SK-N-SH treated with all-trans-retinoic acid at 6 μM for 48 hours (cell line): ENCODE results near the gene FAM174A.

Source experiments
- ATAC-seq: fragments of 200-7000 bp; cut with Tn5 transposase; 3 replicates; pipeline ENCODE4 v1.9.1; 2020; ENCODE audit warnings: mild to moderate bottlenecking, moderate library complexity
- ARNTL ChIP-seq: fragments of 450-650 bp; formaldehyde crosslinking; IDR thresholded peaks from 2 replicates; pipeline ENCODE4 v1.5.0; 2020; ENCODE audit warnings: low read depth, mild to moderate bottlenecking, moderate library complexity, borderline replicate concordance
- BACH2 ChIP-seq: fragments of 250-450 bp; sonication (Bioruptor Pico); IDR thresholded peaks from 2 replicates; pipeline ENCODE4 v1.9.0; 2021; ENCODE audit warnings: mild to moderate bottlenecking, borderline replicate concordance
- CSRNP3 ChIP-seq: fragments of 250-450 bp; sonication (Bioruptor Pico); IDR thresholded peaks from 2 replicates; pipeline ENCODE4 v1.5.1; 2021; ENCODE audit warnings: mild to moderate bottlenecking, moderate library complexity
- ESRRG ChIP-seq: fragments of 250-450 bp; sonication (Bioruptor Pico); IDR thresholded peaks from 2 replicates; pipeline ENCODE4 v1.6.1; 2021; ENCODE audit warnings: mild to moderate bottlenecking
- ISL1 ChIP-seq: fragments of 250-450 bp; sonication (Bioruptor Pico); IDR thresholded peaks from 2 replicates; pipeline ENCODE4 v2.1.2; 2022; ENCODE audit warnings: mild to moderate bottlenecking, moderate library complexity
- OSR1 ChIP-seq: fragments of 250-450 bp; sonication (Bioruptor Pico); IDR thresholded peaks from 2 replicates; pipeline ENCODE4 v1.8.0; 2022; ENCODE audit warnings: moderate library complexity, mild to moderate bottlenecking, inconsistent platforms
- PATZ1 ChIP-seq: fragments of 250-450 bp; sonication (Bioruptor Pico); IDR thresholded peaks from 2 replicates; pipeline ENCODE4 v1.8.0; 2020; ENCODE audit warnings: mild to moderate bottlenecking, moderate library complexity, borderline replicate concordance
- PPARA ChIP-seq: fragments of 250-450 bp; sonication (Bioruptor Pico); IDR thresholded peaks from 2 replicates; pipeline ENCODE4 v1.5.0; 2020; ENCODE audit warnings: mild to moderate bottlenecking, borderline replicate concordance
- SNAI2 ChIP-seq: fragments of 250-450 bp; sonication (Bioruptor Pico); IDR thresholded peaks from 2 replicates; pipeline ENCODE4 v1.5.0; 2020; ENCODE audit warnings: mild to moderate bottlenecking, moderate library complexity
- TCF4 ChIP-seq: fragments of 250-450 bp; sonication (Bioruptor Pico); IDR thresholded peaks from 2 replicates; pipeline ENCODE4 v1.8.0; 2021; ENCODE audit warnings: mild to moderate bottlenecking, moderate library complexity, borderline replicate concordance
- TOX ChIP-seq: fragments of 250-450 bp; sonication (Bioruptor Pico); IDR thresholded peaks from 2 replicates; pipeline ENCODE4 v1.8.0; 2021; ENCODE audit warnings: mild to moderate bottlenecking, moderate library complexity, borderline replicate concordance
- ZC3H10 ChIP-seq: fragments of 250-450 bp; sonication (Bioruptor Pico); IDR thresholded peaks from 2 replicates; pipeline ENCODE4 v1.5.1; 2021; ENCODE audit warnings: mild to moderate bottlenecking, moderate library complexity
- ZFP3 ChIP-seq: fragments of 250-450 bp; sonication (Bioruptor Pico); IDR thresholded peaks from 2 replicates; pipeline ENCODE4 v1.5.0; 2020; ENCODE audit warnings: mild to moderate bottlenecking, moderate library complexity
- ZFP30 ChIP-seq: fragments of 450-650 bp; formaldehyde crosslinking; IDR thresholded peaks from 2 replicates; pipeline ENCODE4 v1.5.0; 2022; ENCODE audit warnings: mild to moderate bottlenecking, moderate library complexity
- ZNF70 ChIP-seq: fragments of 450-650 bp; formaldehyde crosslinking; IDR thresholded peaks from 2 replicates; pipeline ENCODE4 v1.5.0; 2020; ENCODE audit warnings: mild to moderate bottlenecking, moderate library complexity
- ZNF8 ChIP-seq: fragments of 450-650 bp; formaldehyde crosslinking; IDR thresholded peaks from 2 replicates; pipeline ENCODE4 v1.5.0; 2020; ENCODE audit warnings: mild to moderate bottlenecking, moderate library complexity
- TF ChIP-seq, protein P1 (sequence below): fragments of 250-450 bp; sonication (Bioruptor Pico); IDR thresholded peaks from 2 replicates; pipeline ENCODE4 v1.5.0; 2020; ENCODE audit warnings: mild to moderate bottlenecking, moderate library complexity
- TF ChIP-seq, protein P2 (sequence below): fragments of 250-450 bp; sonication (Bioruptor Pico); IDR thresholded peaks from 2 replicates; pipeline ENCODE4 v1.5.1; 2020; ENCODE audit warnings: low read depth, mild to moderate bottlenecking, moderate library complexity

The FAM174A gene

DNA sequence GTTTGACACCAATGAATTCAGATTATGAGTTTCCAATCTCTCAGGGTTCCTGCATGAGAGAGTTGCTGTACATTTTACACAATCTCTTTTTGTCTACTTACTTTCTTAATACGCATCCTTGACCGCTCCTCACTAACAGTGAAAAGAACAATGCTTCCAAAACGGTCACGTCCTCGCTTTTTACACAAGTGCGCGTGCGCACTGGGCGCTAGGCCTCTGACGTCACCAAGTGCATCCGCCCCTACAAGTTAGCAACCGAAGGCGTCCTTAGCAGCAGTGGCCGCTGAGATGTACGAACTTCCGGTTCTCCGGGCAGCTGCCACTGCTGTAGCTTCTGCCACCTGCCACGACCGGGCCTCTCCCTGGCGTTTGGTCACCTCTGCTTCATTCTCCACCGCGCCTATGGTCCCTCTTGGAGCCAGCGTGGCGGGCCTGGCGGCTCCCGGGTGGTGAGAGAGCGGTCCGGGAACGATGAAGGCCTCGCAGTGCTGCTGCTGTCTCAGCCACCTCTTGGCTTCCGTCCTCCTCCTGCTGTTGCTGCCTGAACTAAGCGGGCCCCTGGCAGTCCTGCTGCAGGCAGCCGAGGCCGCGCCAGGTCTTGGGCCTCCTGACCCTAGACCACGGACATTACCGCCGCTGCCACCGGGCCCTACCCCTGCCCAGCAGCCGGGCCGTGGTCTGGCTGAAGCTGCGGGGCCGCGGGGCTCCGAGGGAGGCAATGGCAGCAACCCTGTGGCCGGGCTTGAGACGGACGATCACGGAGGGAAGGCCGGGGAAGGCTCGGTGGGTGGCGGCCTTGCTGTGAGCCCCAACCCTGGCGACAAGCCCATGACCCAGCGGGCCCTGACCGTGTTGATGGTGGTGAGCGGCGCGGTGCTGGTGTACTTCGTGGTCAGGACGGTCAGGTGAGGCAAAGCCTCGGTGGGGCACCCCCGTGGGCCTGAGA lies at the start of gene FAM174A:
Gene FAM174A, plus strand, starts transcription at position 315 of the 946 bp plus-strand sequence. Its CDS starts 157 bp downstream, at position 472.
- TF ChIP-seq PATZ1 (CRISPR knock-in tag) (no peak), ISL1 (CRISPR knock-in tag) (no peak), ZNF70 (peak; percentile 59; the same call in 1 of the 2 replicates), ZFP30 (CRISPR knock-in tag) (no peak)

GRCh38 chr5:100493996-100494395 lies 41.2 kb upstream of the FAM174A start:
- TF ChIP-seq ZNF70 = no peak
- no peak for TF ChIP-seq ISL1 (CRISPR knock-in tag)
- no peak for TF ChIP-seq CSRNP3 (CRISPR knock-in tag)
- no peak for TF ChIP-seq ZFP30 (CRISPR knock-in tag)
- no peak for TF ChIP-seq TOX (CRISPR knock-in tag)
- no peak for TF ChIP-seq ZC3H10 (CRISPR knock-in tag)
- TF ChIP-seq, protein P1, sequence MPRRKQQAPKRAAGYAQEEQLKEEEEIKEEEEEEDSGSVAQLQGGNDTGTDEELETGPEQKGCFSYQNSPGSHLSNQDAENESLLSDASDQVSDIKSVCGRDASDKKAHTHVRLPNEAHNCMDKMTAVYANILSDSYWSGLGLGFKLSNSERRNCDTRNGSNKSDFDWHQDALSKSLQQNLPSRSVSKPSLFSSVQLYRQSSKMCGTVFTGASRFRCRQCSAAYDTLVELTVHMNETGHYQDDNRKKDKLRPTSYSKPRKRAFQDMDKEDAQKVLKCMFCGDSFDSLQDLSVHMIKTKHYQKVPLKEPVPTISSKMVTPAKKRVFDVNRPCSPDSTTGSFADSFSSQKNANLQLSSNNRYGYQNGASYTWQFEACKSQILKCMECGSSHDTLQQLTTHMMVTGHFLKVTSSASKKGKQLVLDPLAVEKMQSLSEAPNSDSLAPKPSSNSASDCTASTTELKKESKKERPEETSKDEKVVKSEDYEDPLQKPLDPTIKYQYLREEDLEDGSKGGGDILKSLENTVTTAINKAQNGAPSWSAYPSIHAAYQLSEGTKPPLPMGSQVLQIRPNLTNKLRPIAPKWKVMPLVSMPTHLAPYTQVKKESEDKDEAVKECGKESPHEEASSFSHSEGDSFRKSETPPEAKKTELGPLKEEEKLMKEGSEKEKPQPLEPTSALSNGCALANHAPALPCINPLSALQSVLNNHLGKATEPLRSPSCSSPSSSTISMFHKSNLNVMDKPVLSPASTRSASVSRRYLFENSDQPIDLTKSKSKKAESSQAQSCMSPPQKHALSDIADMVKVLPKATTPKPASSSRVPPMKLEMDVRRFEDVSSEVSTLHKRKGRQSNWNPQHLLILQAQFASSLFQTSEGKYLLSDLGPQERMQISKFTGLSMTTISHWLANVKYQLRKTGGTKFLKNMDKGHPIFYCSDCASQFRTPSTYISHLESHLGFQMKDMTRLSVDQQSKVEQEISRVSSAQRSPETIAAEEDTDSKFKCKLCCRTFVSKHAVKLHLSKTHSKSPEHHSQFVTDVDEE (CRISPR knock-in tag) = no peak
- TF ChIP-seq OSR1 (CRISPR knock-in tag) = no peak
- TF ChIP-seq, all 23 proteins: peak for 0
- ATAC-seq = no peak

More for the DNA sequence above, at the start of gene FAM174A:
- peak; percentile 96 for ATAC-seq

- TF ChIP-seq, protein P2, sequence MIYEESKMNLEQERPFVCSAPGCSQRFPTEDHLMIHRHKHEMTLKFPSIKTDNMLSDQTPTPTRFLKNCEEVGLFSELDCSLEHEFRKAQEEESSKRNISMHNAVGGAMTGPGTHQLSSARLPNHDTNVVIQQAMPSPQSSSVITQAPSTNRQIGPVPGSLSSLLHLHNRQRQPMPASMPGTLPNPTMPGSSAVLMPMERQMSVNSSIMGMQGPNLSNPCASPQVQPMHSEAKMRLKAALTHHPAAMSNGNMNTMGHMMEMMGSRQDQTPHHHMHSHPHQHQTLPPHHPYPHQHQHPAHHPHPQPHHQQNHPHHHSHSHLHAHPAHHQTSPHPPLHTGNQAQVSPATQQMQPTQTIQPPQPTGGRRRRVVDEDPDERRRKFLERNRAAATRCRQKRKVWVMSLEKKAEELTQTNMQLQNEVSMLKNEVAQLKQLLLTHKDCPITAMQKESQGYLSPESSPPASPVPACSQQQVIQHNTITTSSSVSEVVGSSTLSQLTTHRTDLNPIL (CRISPR knock-in tag) = no peak
- TF ChIP-seq TCF4 (no peak), ZFP30 (CRISPR knock-in tag) (no peak), PPARA (CRISPR knock-in tag) (no peak), SNAI2 (CRISPR knock-in tag) (no peak), ESRRG (CRISPR knock-in tag) (no peak), OSR1 (CRISPR knock-in tag) (no peak), TOX (CRISPR knock-in tag) (no peak), ZFP3 (CRISPR knock-in tag) (no peak), ZNF70 (no peak), ZNF8 (CRISPR knock-in tag) (no peak), CSRNP3 (CRISPR knock-in tag) (no peak), ARNTL (CRISPR knock-in tag) (no peak), PATZ1 (CRISPR knock-in tag) (no peak), BACH2 (CRISPR knock-in tag) (no peak)
- TF ChIP-seq, protein P1 (CRISPR knock-in tag) = no peak
- TF ChIP-seq, all 23 proteins: peak for 0
- ATAC-seq = no peak
These were observed 38.9 kb upstream of the FAM174A start for GRCh38 chr5:100496296-100496695.
